BJ (cell line): ENCODE measurements around the gene HSD17B11. TPM values are rescaled to one million over a fixed set of nuclear protein-coding genes. Genes with fewer than 3 reads are reported as not detected.
"Not testable (repeated sequence)": the region's sequence is repeated elsewhere in the genome, so short reads cannot be mapped to it uniquely, and the experiment has no call there.

Experiments used
- CTCF ChIA-PET: fragments of 350-600 bp; formaldehyde crosslinking; extraction: SDS; loops from one replicate; lab custom pipeline; 2021; ENCODE audit warnings: antibody characterized with exemption, inconsistent platforms; lab: Yijun Ruan, JAX
- POLR2A ChIA-PET: fragments of 300-600 bp; sonication (Branson Sonifier 250); formaldehyde crosslinking; extraction: SDS; loops from one replicate; lab custom pipeline; 2021; ENCODE audit warnings: antibody characterized with exemption; lab: Charles Lee
- DNase-seq: peaks from one replicate; pipeline ENCODE4 v3.0.0-alpha.2; 2011; ENCODE audit warnings: low read depth
- H3K27me3 ChIP-seq: 2 replicates; pipeline ENCODE4 v1.6.0; 2011; ENCODE audit warnings: low read length; ENCODE audit not compliant: control insufficient read depth, insufficient read depth
- H3K36me3 ChIP-seq: 2 replicates; pipeline ENCODE4 v1.5.1; 2011; ENCODE audit warnings: low read length; ENCODE audit not compliant: control insufficient read depth, insufficient read depth
- H3K4me3 ChIP-seq: 2 replicates; pipeline ENCODE4 v1.5.1; 2011; ENCODE audit warnings: low read depth, mild to moderate bottlenecking, control low read depth, low read length
- polyA plus RNA-seq: library from polyadenylated mRNA; depleted of rRNA; stranded (reverse); fragments of >200 nt; gene quantifications from 2 replicates; pipeline ENCODE4 v1.2.3, GENCODE V29; 2011
- TF ChIP-seq, protein P1 (sequence below): IDR thresholded peaks from 2 replicates; pipeline ENCODE4 v1.5.1; 2011; ENCODE audit warnings: low read depth, mild to moderate bottlenecking, control low read depth, inconsistent platforms, low read length, moderate library complexity; ENCODE audit not compliant: insufficient read depth

HSD17B11 gene
- polyA plus RNA-seq, 1 experiment, result 11.2 TPM

GRCh38 chr4:87426865-87427517 lies 36.0 kb upstream of the HSD17B11 start:
- H3K4me3 ChIP-seq, result no peak overlapping the region
- POLR2A ChIA-PET, result no interaction called here
- no peak for DNase-seq
- TF ChIP-seq, protein P1, sequence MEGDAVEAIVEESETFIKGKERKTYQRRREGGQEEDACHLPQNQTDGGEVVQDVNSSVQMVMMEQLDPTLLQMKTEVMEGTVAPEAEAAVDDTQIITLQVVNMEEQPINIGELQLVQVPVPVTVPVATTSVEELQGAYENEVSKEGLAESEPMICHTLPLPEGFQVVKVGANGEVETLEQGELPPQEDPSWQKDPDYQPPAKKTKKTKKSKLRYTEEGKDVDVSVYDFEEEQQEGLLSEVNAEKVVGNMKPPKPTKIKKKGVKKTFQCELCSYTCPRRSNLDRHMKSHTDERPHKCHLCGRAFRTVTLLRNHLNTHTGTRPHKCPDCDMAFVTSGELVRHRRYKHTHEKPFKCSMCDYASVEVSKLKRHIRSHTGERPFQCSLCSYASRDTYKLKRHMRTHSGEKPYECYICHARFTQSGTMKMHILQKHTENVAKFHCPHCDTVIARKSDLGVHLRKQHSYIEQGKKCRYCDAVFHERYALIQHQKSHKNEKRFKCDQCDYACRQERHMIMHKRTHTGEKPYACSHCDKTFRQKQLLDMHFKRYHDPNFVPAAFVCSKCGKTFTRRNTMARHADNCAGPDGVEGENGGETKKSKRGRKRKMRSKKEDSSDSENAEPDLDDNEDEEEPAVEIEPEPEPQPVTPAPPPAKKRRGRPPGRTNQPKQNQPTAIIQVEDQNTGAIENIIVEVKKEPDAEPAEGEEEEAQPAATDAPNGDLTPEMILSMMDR, result no peak
- CTCF ChIA-PET, result no interaction called here
- no peaks in the 10 kb centered on the region for H3K36me3 ChIP-seq
- H3K27me3 ChIP-seq, result no peaks in the 10 kb centered on the region

DNA sequence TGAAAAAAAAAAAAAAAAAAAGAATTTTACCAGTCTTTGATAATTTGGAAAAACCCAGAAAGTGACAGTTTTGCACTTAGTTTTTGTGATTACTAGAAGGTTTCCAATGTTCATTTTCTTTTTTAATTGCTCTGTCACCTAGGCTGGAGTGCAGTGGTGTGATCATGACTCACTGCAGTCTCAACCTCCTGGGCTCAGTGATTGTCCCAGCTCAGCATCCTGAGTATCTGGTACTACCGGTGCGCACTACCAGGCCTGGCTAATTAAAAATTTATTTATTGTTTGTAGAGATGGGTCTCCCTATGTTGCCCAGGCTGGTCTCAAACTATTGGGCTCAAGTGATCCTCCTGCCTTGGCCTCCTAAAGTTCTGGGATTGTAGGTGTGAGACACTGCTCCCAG lies 34.7 kb upstream of the HSD17B11 start:
- CTCF ChIA-PET, result no interaction called here
- Histone ChIP-seq H3K4me3 (no peak overlapping the region), H3K36me3 (no peaks in the 10 kb centered on the region), H3K27me3 (no peaks in the 10 kb centered on the region)
- TF ChIP-seq, protein P1, result no peak
- POLR2A ChIA-PET, result no interaction called here
- DNase-seq, result no peak

GRCh38 chr4:87424099-87424543 lies 33.1 kb upstream of the HSD17B11 start:
- H3K27me3 ChIP-seq, DNase-seq, H3K4me3 ChIP-seq, CTCF ChIA-PET, POLR2A ChIA-PET, H3K36me3 ChIP-seq: not testable (repeated sequence)

DNA sequence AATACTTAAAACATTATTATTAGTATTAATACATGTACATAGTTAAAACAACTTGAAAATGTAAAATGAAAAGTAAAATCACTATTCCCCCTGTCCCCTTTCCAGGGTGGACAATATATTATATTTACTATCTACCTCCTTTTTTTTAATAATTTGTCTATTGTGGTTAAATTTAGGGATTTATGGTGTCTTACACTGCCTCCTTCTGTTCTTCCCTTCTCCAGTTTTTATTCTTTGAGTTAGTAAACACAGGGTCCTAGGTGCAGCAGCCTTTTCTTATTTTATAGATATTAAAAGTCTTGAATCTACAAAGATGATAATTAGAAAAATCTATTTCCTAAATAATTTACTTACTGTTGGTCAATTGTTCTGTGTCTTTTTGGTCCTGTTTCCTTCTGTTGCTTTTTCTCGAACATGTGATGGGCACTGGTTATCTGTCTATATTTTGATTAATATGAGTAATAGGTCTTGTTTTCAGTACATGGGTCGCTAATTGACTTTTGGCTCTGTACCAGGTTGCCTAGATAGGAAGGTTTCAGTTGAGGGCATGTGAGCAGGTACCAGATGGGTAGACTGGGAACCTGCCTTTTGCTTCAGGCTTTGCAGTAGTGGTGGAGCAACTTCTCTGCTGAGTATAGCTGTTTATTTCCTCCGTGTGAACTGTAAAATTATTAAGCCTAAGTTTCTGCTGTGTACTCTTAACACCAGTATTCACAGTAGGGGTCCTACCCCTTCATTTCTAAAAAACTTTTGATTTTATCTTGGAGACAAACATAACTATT lies 32.5 kb upstream of the HSD17B11 start:
- ChIA-PET POLR2A (no interaction called here), CTCF (no interaction called here)
- DNase-seq, result no peak
- TF ChIP-seq, protein P1, result no peak
- no peaks in the 10 kb centered on the region for H3K36me3 ChIP-seq
- no peaks in the 10 kb centered on the region for H3K27me3 ChIP-seq
- peak overlapping the region; percentile 77 for H3K4me3 ChIP-seq

GRCh38 chr4:87422104-87423052 lies 31.4 kb upstream of the HSD17B11 start, which contains the start of gene NUDT9:
Gene NUDT9, plus strand, starts transcription at chr4:87422573. Its CDS starts 333 bp downstream, at chr4:87422906.
- DNase-seq, result peak; percentile 84
- Histone ChIP-seq H3K4me3 (peak within 1 kb of the TSS; percentile 77), H3K27me3 (no peaks in the 10 kb centered on the region), H3K36me3 (no peaks in the 10 kb centered on the region)
- ChIA-PET POLR2A (no interaction called here), CTCF (interaction anchor here (1.0 kb wide), 2 partner anchors 13 to 29 kb away, joined by 3 to 4 read pairs; no protein-coding TSS in a partner anchor)
- TF ChIP-seq, protein P1, result no peak
